ENCODE data around the gene EIF3I.
A peak's percentile ranks its signal among the peaks of the same experiment; 100 is the strongest.

The EIF3I gene

DNA sequence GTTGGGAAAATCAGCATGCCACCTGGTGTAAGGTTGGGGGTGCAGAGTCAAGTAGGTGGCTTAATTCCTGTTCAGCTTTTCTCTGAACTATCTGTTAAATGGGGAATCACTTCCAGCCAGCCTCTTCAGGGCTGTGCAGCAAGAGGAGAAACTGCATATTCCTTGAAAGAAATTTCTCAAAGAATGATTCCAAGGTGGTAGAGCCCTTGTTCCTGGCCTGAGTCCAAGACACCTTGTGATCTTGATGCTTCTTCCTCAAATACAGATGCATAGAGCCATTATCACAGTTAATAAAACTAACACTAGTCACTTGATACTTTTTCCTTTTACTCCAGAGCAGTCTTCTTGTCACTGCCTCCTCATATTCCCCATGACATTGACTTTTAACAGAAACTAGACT is 37.6 kb upstream of the EIF3I start:
- Histone ChIP-seq H3K36me3 (ENCODE audit: control insufficient read depth, insufficient read depth, low read length) (peaks cover 86% of the 10 kb centered on the region), H3K27ac (ENCODE audit: low read depth, low read length, severe bottlenecking) (no peak overlapping the region), H3K4me1 (ENCODE audit: control insufficient read depth, insufficient read depth, low read length, poor library complexity, severe bottlenecking) (peaks cover 17% of the 10 kb centered on the region), H3K4me3 (ENCODE audit: extremely low read depth, insufficient read depth, low read length, poor library complexity, severe bottlenecking) (no peak overlapping the region), H3K9me3 (ENCODE audit: control insufficient read depth, low read length) (no peaks in the 10 kb centered on the region)

DNA sequence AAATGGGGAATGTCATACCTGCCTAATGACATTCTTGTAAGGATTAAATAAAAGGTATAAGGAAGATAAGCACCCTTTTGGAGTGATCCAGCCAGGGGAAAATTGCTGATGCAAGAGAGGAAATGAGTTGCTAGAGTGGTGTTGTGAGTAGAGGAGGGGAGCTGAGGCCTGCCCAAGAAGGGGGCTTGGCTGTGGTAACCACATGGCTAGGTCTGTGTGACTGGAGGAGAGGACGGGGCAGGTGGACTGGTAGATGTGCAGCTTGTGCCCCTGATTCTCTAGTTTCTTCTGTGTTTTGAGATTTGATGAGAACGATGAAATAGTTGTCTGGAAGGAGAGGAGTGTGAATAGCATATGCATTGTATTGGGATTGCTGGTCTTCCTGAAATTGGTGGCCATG is 36.1 kb upstream of the EIF3I start:
- H3K27ac ChIP-seq (ENCODE audit: low read depth, low read length, severe bottlenecking): peak overlapping the region; percentile 24
- no peak overlapping the region for H3K4me3 ChIP-seq (ENCODE audit: extremely low read depth, insufficient read depth, low read length, poor library complexity, severe bottlenecking)
- no peaks in the 10 kb centered on the region for H3K9me3 ChIP-seq (ENCODE audit: control insufficient read depth, low read length)
- H3K36me3 ChIP-seq (ENCODE audit: control insufficient read depth, insufficient read depth, low read length): peaks cover 95% of the 10 kb centered on the region
- 100% methylated on average over 2 of the region's 2 CpGs for WGBS, 2 experiments (ENCODE audit: insufficient coverage in 2 of 2)
- peaks cover 13% of the 10 kb centered on the region for H3K4me1 ChIP-seq (ENCODE audit: control insufficient read depth, insufficient read depth, low read length, poor library complexity, severe bottlenecking)

DNA sequence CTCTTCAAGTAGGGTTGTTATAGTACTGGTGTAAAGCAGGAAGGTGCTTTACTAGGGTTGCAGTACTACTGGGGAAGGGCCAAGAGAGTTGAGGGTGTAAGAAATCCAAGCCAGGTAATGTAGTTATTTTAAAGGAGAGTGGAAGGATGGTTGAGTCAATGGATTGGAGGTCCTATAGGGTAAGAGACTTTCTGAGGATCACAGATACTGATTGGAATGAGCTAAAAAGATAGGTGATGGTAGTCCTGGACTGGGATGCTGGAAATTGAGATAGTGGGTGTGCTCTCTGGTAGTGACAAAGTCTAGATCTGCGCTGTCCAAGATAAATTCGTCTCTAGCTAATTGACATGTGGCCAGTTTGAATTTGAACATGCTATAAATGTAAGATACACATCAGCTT is 35.7 kb upstream of the EIF3I start:
- H3K4me3 ChIP-seq (ENCODE audit: extremely low read depth, insufficient read depth, low read length, poor library complexity, severe bottlenecking): no peak overlapping the region
- H3K4me1 ChIP-seq (ENCODE audit: control insufficient read depth, insufficient read depth, low read length, poor library complexity, severe bottlenecking): peaks cover 9% of the 10 kb centered on the region
- H3K9me3 ChIP-seq (ENCODE audit: control insufficient read depth, low read length): no peaks in the 10 kb centered on the region
- H3K27ac ChIP-seq (ENCODE audit: low read depth, low read length, severe bottlenecking): peak overlapping the region; percentile 24
- no CpG with 5 or more reads among the region's 2 CpGs for WGBS, 2 experiments (ENCODE audit: insufficient coverage in 2 of 2)
- H3K36me3 ChIP-seq (ENCODE audit: control insufficient read depth, insufficient read depth, low read length): peaks cover 95% of the 10 kb centered on the region

DNA sequence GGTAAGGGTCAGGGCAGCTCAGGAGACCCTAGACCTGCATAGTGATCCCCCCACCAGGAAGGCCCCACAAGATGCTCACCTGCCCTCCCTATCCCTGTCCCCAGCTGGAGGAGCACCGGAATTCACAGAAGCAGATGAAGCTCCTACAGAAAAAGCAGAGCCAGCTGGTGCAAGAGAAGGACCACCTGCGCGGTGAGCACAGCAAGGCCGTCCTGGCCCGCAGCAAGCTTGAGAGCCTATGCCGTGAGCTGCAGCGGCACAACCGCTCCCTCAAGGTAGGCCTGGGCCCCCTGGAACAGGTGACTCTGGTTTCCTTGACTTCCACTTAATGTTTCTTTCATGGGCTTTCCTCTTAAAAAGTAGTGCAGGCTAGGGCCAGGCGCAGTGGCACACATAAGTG is 34.4 kb upstream of the EIF3I start:
- WGBS, 2 experiments (ENCODE audit: insufficient coverage in 2 of 2): 96 to 98% methylated on average over 8 of the region's 9 CpGs
- Histone ChIP-seq H3K36me3 (ENCODE audit: control insufficient read depth, insufficient read depth, low read length) (peaks cover 95% of the 10 kb centered on the region), H3K4me1 (ENCODE audit: control insufficient read depth, insufficient read depth, low read length, poor library complexity, severe bottlenecking) (peaks cover 4% of the 10 kb centered on the region), H3K4me3 (ENCODE audit: extremely low read depth, insufficient read depth, low read length, poor library complexity, severe bottlenecking) (no peak overlapping the region), H3K9me3 (ENCODE audit: control insufficient read depth, low read length) (no peaks in the 10 kb centered on the region), H3K27ac (ENCODE audit: low read depth, low read length, severe bottlenecking) (no peak overlapping the region)

DNA sequence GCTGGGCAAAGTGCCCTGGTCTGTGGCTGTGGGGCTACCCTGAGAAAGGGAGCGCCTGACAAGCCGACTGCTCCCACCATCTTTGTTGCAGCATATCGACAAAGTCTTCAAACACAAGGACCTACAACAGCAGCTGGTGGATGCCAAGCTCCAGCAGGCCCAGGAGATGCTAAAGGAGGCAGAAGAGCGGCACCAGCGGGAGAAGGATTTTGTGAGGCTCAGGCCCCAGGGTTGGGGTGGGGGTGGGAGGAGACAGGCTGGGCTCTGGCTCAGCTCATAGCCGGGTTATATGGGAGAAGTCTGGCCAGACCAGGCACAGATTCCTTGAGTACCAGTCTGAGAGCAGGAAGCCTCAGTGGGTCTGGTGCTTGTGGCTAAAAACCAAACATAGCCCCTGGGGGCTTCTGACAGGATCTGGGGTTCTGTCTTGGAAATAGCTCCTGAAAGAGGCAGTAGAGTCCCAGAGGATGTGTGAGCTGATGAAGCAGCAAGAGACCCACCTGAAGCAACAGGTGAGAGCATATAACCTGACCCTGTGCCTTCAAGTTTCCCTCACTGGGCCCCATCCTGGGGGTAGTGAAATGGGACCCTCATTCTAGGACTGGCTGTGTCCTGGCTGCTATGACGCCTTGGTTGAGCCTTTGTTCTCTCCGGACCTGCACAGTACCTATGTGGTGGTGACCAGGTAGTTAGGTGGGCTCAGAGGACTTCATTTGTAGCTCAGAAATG is 29.8 kb upstream of the EIF3I start:
- Histone ChIP-seq H3K4me3 (ENCODE audit: extremely low read depth, insufficient read depth, low read length, poor library complexity, severe bottlenecking) (no peak overlapping the region), H3K27ac (ENCODE audit: low read depth, low read length, severe bottlenecking) (no peak overlapping the region), H3K4me1 (ENCODE audit: control insufficient read depth, insufficient read depth, low read length, poor library complexity, severe bottlenecking) (peaks cover 2% of the 10 kb centered on the region), H3K36me3 (ENCODE audit: control insufficient read depth, insufficient read depth, low read length) (peaks cover 98% of the 10 kb centered on the region), H3K9me3 (ENCODE audit: control insufficient read depth, low read length) (no peaks in the 10 kb centered on the region)
- WGBS, 2 experiments (ENCODE audit: insufficient coverage in 2 of 2): 100% methylated on average over 3 to 6 of the region's 8 CpGs

DNA sequence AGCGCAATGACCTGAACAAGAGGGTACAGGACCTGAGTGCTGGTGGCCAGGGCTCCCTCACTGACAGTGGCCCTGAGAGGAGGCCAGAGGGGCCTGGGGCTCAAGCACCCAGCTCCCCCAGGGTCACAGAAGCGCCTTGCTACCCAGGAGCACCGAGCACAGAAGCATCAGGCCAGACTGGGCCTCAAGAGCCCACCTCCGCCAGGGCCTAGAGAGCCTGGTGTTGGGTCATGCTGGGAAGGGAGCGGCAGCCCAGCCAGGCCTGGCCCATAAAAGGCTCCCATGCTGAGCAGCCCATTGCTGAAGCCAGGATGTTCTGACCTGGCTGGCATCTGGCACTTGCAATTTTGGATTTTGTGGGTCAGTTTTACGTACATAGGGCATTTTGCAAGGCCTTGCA is 27.2 kb upstream of the EIF3I start:
- no peak overlapping the region for H3K4me3 ChIP-seq (ENCODE audit: extremely low read depth, insufficient read depth, low read length, poor library complexity, severe bottlenecking)
- peaks cover 10% of the 10 kb centered on the region for H3K4me1 ChIP-seq (ENCODE audit: control insufficient read depth, insufficient read depth, low read length, poor library complexity, severe bottlenecking)
- no peak overlapping the region for H3K27ac ChIP-seq (ENCODE audit: low read depth, low read length, severe bottlenecking)
- H3K9me3 ChIP-seq (ENCODE audit: control insufficient read depth, low read length): no peaks in the 10 kb centered on the region
- WGBS, 2 experiments (ENCODE audit: insufficient coverage in 2 of 2): 94 to 96% methylated on average over 5 to 6 of the region's 6 CpGs
- H3K36me3 ChIP-seq (ENCODE audit: control insufficient read depth, insufficient read depth, low read length): peaks cover 82% of the 10 kb centered on the region

DNA sequence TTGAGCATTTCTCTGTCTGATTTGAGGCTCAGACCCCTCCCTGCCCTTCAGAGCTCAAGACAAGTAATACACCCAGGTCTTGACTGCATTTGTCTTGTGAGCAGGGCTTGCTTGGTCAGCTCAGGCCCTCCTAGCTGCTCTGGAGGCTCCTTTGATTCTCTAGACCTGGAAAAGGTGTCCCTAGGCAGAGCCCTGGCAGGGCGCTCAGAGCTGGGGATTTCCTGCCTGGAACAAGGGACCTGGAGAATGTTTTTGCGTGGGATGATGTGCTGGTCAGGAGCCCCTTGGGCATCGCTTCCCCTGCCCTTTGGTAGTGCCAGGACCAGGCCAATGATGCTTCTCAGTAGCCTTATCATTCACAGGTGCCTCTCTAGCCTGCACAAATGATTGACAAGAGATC is 26.7 kb upstream of the EIF3I start:
- no peak overlapping the region for H3K4me3 ChIP-seq (ENCODE audit: extremely low read depth, insufficient read depth, low read length, poor library complexity, severe bottlenecking)
- H3K36me3 ChIP-seq (ENCODE audit: control insufficient read depth, insufficient read depth, low read length): peaks cover 77% of the 10 kb centered on the region
- no peaks in the 10 kb centered on the region for H3K9me3 ChIP-seq (ENCODE audit: control insufficient read depth, low read length)
- H3K27ac ChIP-seq (ENCODE audit: low read depth, low read length, severe bottlenecking): no peak overlapping the region
- H3K4me1 ChIP-seq (ENCODE audit: control insufficient read depth, insufficient read depth, low read length, poor library complexity, severe bottlenecking): peaks cover 10% of the 10 kb centered on the region
- 100% methylated on average over 2 to 3 of the region's 3 CpGs for WGBS, 2 experiments (ENCODE audit: insufficient coverage in 2 of 2)

DNA sequence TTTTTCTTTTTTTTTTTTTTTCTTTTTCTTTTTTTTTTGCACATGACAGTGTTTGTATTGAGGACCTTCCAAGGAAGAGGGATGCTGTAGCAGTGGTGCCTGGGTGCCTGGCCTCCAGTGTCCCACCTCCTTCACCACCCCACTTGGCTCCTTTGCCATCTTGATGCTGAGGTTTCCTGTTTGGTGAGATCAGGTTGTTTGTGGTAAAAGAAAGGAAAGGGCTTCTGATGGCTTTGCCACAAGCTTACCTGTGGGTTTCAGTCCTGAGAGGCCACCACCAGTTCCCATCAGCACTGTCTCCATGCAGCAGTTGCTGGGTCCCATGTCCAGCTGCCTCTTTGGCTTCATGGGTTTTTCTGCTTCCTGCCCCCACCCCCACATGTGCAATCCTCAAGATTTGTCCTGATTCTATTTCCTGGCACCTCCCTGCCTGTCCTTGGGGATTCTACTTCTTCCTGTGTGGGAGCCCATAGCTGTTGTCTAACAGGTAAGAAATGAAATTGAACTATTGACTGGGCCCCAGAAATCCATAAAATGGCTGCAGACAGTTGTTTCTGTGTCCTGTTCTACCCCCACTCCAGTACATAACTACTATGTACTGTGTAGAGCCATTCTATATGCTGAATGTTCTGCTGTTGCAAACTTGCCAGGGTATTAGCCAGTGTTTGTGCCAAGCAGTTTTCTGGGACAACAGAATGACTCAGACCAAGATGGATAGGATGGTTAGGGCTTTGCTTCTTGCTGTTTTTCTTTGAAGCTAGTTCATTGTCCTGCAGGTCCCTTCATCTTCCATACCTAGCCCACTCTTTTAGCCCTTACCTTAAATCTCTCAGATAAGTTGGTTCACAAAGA is 26.0 kb upstream of the EIF3I start:
- Histone ChIP-seq H3K9me3 (ENCODE audit: control insufficient read depth, low read length) (no peaks in the 10 kb centered on the region), H3K27ac (ENCODE audit: low read depth, low read length, severe bottlenecking) (no peak overlapping the region), H3K4me1 (ENCODE audit: control insufficient read depth, insufficient read depth, low read length, poor library complexity, severe bottlenecking) (peaks cover 10% of the 10 kb centered on the region), H3K36me3 (ENCODE audit: control insufficient read depth, insufficient read depth, low read length) (peaks cover 70% of the 10 kb centered on the region), H3K4me3 (ENCODE audit: extremely low read depth, insufficient read depth, low read length, poor library complexity, severe bottlenecking) (no peak overlapping the region)

DNA sequence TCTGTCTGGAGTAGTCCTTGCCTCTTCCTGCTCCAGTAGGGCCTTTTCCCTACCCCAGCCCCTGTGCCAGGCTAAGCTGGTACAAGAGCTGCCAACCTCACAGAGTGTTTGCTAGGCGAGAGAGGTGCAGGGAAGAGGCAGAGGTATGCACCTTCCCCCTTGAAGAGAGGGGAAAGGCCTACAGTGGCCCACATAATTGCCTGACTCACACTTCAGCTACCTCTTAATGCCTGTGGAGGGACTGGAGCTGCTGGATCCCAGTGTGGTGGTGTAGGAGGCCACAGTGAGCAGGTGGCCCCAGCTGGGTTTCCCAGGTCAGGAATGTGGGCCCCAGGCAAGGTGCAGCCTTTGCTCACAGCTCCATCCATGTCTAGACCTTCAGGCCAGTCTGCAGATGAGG is 25.1 kb upstream of the EIF3I start:
- Histone ChIP-seq H3K36me3 (ENCODE audit: control insufficient read depth, insufficient read depth, low read length) (peaks cover 62% of the 10 kb centered on the region), H3K4me3 (ENCODE audit: extremely low read depth, insufficient read depth, low read length, poor library complexity, severe bottlenecking) (no peak overlapping the region)
- WGBS, 2 experiments (ENCODE audit: insufficient coverage in 2 of 2): no CpG with 5 or more reads among the region's 1 CpG

DNA sequence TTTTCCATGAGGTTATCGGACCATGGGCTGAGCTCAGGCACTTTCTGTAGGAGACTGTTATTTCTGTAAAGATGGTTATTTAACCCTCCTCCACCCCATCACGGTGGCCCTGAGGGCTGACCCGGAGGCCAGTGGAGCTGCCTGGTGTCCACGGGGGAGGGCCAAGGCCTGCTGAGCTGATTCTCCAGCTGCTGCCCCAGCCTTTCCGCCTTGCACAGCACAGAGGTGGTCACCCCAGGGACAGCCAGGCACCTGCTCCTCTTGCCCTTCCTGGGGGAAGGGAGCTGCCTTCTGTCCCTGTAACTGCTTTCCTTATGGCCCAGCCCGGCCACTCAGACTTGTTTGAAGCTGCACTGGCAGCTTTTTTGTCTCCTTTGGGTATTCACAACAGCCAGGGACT is 24.4 kb upstream of the EIF3I start:
- H3K27ac ChIP-seq (ENCODE audit: low read depth, low read length, severe bottlenecking): no peak overlapping the region
- WGBS, 2 experiments (ENCODE audit: insufficient coverage in 2 of 2): 89 to 90% methylated on average over 2 to 4 of the region's 6 CpGs
- peaks cover 10% of the 10 kb centered on the region for H3K4me1 ChIP-seq (ENCODE audit: control insufficient read depth, insufficient read depth, low read length, poor library complexity, severe bottlenecking)
- no peaks in the 10 kb centered on the region for H3K9me3 ChIP-seq (ENCODE audit: control insufficient read depth, low read length)
- H3K4me3 ChIP-seq (ENCODE audit: extremely low read depth, insufficient read depth, low read length, poor library complexity, severe bottlenecking): no peak overlapping the region
- peaks cover 54% of the 10 kb centered on the region for H3K36me3 ChIP-seq (ENCODE audit: control insufficient read depth, insufficient read depth, low read length)

More for the DNA sequence above, 25.1 kb upstream of the EIF3I start:
- Histone ChIP-seq H3K4me1 (ENCODE audit: control insufficient read depth, insufficient read depth, low read length, poor library complexity, severe bottlenecking) (peaks cover 10% of the 10 kb centered on the region), H3K27ac (ENCODE audit: low read depth, low read length, severe bottlenecking) (no peak overlapping the region), H3K9me3 (ENCODE audit: control insufficient read depth, low read length) (no peaks in the 10 kb centered on the region)
